HepG2 (cell line): Measurements from ENCODE around the gene IFT172.
A peak's percentile ranks its signal among the peaks of the same experiment; 100 is the strongest.

Source experiments
- ARID3A ChIP-seq: IDR thresholded peaks from 2 replicates; pipeline ENCODE4 v1.6.1; 2012; ENCODE audit warnings: low read depth, low read length, improper control_type of control experiment
- ATF7 ChIP-seq, 2 experiments: fragments of 450-650 bp in 1 of 2; sonication (generic) in 1 of 2; formaldehyde crosslinking in 1 of 2; IDR thresholded peaks; 2 replicates each; pipeline versions ENCODE4 v1.4.0 to v1.6.1; 2016 to 2020; ENCODE audit warnings: antibody characterized with exemption in 1 of 2, mild to moderate bottlenecking in 1 of 2, missing genetic modification reagents in 1 of 2
- CTCF ChIP-seq: sonication (generic); formaldehyde crosslinking; IDR thresholded peaks from 2 replicates; pipeline ENCODE4 v1.5.0; 2020; ENCODE audit warnings: mild to moderate bottlenecking, missing genetic modification reagents, moderate library complexity
- EZH2 ChIP-seq: conservative IDR thresholded peaks from 2 replicates; pipeline ENCODE4 v1.6.1; 2012; ENCODE audit warnings: mild to moderate bottlenecking, low read depth, low read length, moderate library complexity
- JUND ChIP-seq: sonication (generic); formaldehyde crosslinking; IDR thresholded peaks from 2 replicates; pipeline ENCODE4 v1.8.0; 2022; ENCODE audit warnings: mild to moderate bottlenecking, missing genetic modification reagents
- POLR2AphosphoS5 ChIP-seq: IDR thresholded peaks from 2 replicates; pipeline ENCODE4 v1.6.1; 2012; ENCODE audit warnings: low read depth, low read length
- SMARCC2 ChIP-seq: fragments of 450-650 bp; IDR thresholded peaks from 2 replicates; pipeline ENCODE4 v1.6.1; 2017; ENCODE audit warnings: antibody characterized with exemption, mild to moderate bottlenecking
- U2AF1 ChIP-seq: fragments of 200-400 bp; formaldehyde crosslinking; optimal IDR thresholded peaks from 2 replicates; pipeline ENCODE3; 2017; ENCODE audit warnings: mild to moderate bottlenecking, low read depth, low read length
- ZFP82 ChIP-seq: sonication (generic); formaldehyde crosslinking; IDR thresholded peaks from 2 replicates; pipeline ENCODE4 v1.5.1; 2020; ENCODE audit warnings: mild to moderate bottlenecking, missing genetic modification reagents, borderline replicate concordance
- ZFX ChIP-seq: sonication (generic); formaldehyde crosslinking; IDR thresholded peaks from 2 replicates; pipeline ENCODE4 v1.4.0; 2020; ENCODE audit warnings: mild to moderate bottlenecking, low read depth, missing genetic modification reagents, moderate library complexity
- ZNF335 ChIP-seq: sonication (generic); formaldehyde crosslinking; IDR thresholded peaks from 2 replicates; pipeline ENCODE4 v1.4.0; 2020; ENCODE audit warnings: missing genetic modification reagents

- TF ChIP-seq POLR2AphosphoS5 (no peak), ZFP82 (CRISPR knock-in tag) (no peak), ATF7 (IDR thresholded peaks at IDR 0.05) (no peak), ATF7 (CRISPR knock-in tag; IDR thresholded peaks at IDR 0.05) (no peak), ARID3A (no peak), U2AF1 (no peak), EZH2 (no peak), CTCF (peak; percentile 34; the same call in 1 of the 2 replicates), ZFX (CRISPR knock-in tag) (no peak), ZNF335 (no peak), JUND (CRISPR knock-in tag) (no peak), SMARCC2 (no peak)
These were observed 35.6 kb downstream of the IFT172 start for GRCh38 chr2:27453968-27454367.
